ENCODE measurements around the gene ARFGEF2.

DNA sequence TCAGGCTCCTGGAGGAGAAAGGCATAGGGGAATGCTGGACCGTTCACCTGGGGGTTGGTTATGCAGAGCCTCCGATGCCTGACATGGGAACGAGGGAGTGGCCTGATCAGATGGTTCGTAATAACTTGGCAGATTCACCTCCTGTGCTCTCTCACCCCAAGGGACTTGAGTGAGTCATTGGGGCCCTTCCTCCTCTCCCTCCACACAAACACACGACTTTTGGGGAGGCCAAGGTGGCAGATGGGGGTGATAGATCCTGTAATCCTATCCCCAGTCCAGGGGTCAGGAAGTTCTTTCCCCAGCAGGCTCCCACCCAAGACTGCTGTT is 45.6 kb upstream of the ARFGEF2 start:
- TF ChIP-seq, protein P1, sequence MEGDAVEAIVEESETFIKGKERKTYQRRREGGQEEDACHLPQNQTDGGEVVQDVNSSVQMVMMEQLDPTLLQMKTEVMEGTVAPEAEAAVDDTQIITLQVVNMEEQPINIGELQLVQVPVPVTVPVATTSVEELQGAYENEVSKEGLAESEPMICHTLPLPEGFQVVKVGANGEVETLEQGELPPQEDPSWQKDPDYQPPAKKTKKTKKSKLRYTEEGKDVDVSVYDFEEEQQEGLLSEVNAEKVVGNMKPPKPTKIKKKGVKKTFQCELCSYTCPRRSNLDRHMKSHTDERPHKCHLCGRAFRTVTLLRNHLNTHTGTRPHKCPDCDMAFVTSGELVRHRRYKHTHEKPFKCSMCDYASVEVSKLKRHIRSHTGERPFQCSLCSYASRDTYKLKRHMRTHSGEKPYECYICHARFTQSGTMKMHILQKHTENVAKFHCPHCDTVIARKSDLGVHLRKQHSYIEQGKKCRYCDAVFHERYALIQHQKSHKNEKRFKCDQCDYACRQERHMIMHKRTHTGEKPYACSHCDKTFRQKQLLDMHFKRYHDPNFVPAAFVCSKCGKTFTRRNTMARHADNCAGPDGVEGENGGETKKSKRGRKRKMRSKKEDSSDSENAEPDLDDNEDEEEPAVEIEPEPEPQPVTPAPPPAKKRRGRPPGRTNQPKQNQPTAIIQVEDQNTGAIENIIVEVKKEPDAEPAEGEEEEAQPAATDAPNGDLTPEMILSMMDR (IDR thresholded peaks at IDR 0.05) = no peak
- TF ChIP-seq POLR2A (IDR thresholded peaks at IDR 0.05) = no peak

Data from lower leg skin (tissue), 3 donors.